GM18517 (cell line): ENCODE measurements around the gene CCDC7.
"Not testable (repeated sequence)": the region's sequence is repeated elsewhere in the genome, so short reads cannot be mapped to it uniquely, and the experiment has no call there.

ENCODE experiments used
- ATAC-seq: cut with Tn5 transposase; IDR thresholded peaks from one replicate; pipeline ENCODE4 v1.9.1; 2021; ENCODE audit warnings: mild to moderate bottlenecking, moderate library complexity; ENCODE audit not compliant: unreplicated experiment

Gene CCDC7

GRCh38 chr10:32865170-32865569, 419.2 kb downstream of the CCDC7 start:
- no peak for ATAC-seq

GRCh38 chr10:32877915-32878314, 432.0 kb downstream of the CCDC7 start:
- no peak for ATAC-seq

GRCh38 chr10:32878646-32879045, 432.7 kb downstream of the CCDC7 start:
- no peak for ATAC-seq

DNA sequence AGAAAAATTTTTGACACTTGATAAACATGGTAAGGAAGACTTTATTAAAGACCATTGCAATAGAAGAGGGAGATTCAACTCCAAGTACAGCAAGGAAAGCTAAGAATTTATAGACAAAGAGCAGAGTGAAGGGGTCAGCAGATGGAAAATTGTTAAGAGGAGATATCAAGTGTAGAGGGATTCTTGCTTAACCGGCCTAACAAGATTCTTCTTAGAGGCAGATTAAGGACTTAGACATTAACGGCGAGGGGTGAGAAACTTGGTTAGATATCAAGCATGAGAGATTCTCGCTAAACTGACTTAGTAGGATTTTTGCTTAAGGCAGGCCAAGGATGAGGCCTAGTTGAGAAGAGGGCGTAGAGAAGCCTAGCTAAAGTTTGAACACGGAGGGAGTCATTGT, 436.1 kb downstream of the CCDC7 start:
- no peak for ATAC-seq

DNA sequence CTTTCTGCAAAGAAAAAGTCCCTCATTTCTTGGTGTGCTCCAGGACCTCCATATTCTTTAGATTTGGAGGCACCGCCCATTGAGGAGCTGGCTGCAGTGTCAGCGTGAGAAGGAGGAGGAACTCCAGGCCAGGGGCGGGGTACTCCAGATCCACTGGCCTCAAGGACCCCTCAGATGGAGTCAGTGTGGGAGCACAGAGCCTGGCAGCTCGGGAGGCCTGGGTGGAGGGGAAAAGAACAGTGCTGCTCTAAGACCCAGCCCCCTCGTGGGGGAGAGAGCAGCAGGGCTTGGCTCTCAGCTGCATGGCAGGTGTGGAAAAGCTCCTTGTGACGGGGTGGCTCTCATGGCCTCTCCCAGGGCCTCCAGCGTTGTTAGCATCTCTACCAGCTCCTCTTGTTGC, 441.5 kb downstream of the CCDC7 start:
- ATAC-seq: no peak

GRCh38 chr10:32888161-32888927, 442.4 kb downstream of the CCDC7 start:
- ATAC-seq: no peak

DNA sequence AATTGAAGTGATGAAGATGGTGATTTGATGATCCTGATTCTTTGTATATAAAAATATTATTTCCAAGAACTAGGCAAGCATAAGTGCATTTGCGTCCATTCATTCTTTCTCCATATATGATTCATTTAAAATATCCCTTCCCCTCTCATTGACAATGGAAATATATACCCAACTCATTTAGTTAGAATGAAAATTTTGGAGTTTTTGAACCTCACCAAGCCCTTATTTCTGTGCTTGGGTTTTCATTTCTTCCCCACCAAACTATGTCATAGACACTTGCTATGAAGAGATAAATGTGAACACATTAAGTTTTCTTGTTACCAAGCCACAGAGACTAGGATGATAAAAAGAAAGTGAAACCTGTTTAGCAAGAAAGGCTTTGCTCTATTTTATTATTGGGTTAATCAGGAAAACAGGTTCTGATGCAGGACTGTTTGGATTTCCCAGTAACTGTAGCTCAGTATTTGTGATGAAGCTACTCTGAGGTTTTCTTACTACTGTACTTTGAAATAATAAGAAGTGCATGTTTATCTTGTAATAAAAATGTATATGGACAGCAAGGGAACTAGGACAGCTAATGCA, 443.8 kb downstream of the CCDC7 start:
- no peak for ATAC-seq

DNA sequence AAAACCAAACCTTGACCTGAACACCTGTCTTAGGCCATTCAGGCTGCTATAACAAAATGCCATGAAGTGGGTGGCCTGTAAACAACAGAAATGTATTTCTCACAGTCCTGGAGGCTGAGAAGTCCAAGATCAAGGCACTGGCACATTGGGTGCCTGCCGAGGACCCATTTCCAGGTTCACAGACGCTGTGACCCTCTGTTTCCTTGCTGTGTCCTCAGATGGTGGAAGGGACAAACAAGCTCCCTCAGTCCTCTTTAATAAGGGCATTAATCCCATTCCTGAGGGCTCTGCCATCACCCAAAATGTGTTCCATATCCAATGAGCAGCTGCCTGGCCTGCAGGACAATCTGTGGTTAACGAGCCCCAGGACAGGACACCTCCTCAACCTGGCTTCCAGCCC, 444.5 kb downstream of the CCDC7 start:
- no peak for ATAC-seq

- ATAC-seq: no peak
Measured at GRCh38 chr10:32891261-32891660, 445.3 kb downstream of the CCDC7 start.

DNA sequence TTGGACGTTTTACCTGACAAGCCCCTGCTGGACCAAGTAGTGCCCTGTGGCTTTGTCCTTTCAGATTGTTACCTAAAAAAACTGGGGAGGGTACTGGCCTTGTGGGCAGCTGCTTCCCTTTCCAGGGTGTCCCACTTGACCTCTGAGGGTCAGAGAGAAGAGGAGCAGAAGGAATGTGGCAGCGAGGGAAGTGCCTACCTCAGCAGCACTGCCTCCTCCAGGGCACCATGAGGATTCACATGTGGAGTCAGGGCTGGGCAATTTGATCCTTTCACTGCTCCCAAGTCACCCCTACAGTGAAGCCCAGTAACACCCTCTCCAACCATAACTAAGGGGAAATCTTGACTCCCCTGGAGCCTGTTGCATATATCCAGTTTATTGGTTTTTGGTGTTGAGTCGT, 447.5 kb downstream of the CCDC7 start:
- ATAC-seq: no peak

DNA sequence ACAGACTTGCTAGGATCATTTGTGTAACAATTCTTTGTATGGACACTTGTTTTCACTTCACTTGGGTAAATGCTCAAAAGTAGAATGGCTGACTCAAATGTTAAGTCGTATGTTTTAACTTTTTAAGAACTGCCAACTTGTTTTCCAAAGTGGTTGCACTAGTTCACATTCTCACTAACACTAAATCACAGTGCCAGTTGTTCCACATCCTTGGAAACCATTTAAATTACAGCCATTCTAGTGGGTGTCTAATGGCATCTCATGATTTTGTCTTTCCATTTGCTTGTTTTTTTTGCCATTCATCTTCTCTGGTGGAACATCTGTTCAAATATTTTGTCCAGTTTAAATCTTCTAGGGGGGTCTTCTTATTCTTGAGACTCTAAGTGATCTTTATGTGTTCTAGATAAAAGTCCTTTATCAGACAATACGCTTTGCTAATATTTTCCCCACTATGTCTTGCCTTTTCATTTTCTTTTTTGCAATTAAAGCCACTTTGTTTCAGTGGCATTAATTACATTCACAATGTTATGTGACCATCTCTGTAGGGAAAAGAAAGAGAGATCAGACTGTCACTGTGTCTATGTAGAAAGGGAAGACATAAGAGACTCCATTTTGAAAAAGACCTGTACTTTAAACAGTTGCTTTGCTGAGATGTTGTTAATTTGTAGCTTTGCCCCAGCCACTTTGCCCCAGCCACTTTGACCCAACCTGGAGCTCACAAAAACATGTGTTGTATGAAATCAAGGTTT, 448.1 kb downstream of the CCDC7 start:
- no peak for ATAC-seq

DNA sequence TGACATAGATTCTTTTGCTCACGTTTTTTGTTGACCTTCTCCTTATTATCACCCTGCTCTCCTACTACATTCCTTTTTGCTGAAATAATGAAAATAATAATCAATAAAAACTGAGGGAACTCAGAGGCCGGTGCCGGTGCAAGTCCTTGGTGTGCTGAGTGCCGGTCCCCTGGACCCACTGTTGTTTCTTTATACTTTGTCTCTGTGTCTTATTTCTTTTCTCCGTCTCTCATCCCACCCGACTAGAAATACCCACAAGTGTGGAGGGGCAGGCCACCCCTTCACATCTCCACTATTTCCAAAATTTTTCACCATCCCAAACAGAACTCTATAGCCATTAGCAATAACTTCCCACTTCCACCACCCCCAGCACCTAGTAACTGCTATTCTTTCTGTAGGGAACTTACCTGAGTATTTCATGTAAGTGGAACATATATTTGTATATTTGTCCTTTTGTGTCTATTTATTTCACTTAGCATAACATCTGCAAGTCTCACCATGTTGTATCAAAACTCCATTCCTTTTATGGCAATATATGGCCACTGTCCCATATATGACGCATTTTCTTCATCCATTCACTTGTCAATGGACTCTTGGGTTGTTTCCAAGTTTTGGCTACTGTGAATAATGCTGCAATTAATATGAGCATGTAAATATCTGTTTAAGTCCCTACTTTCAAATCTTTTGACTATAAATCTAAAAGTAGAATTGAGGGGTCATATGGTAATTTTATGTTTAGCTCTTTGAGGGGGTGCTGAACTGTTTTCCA, 449.4 kb downstream of the CCDC7 start:
- not testable (repeated sequence) for ATAC-seq

GRCh38 chr10:32901815-32902214, 455.9 kb downstream of the CCDC7 start:
- ATAC-seq: no peak

- ATAC-seq: no peak
Measured at GRCh38 chr10:32905466-32905865, 459.5 kb downstream of the CCDC7 start.

DNA sequence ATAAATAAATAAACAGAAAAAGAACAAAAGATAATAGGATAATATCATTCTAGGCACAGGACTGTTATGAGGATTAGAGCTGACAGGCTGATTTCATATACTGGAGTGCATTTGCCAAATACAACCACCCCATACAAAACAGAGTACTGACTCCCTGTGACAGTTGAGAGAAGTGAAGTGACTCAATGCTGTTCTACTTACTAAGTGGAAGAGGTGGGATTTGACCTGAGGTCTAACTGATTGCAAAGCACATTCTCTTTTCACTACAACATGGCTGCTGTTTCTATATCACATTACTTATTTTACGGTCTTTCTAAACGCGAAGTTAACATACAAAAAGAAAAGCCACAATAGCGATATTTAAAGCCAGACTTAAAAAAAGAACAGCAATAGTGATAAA, 460.7 kb downstream of the CCDC7 start:
- no peak for ATAC-seq

- ATAC-seq: no peak
Measured at GRCh38 chr10:32909456-32909855, 463.5 kb downstream of the CCDC7 start.

DNA sequence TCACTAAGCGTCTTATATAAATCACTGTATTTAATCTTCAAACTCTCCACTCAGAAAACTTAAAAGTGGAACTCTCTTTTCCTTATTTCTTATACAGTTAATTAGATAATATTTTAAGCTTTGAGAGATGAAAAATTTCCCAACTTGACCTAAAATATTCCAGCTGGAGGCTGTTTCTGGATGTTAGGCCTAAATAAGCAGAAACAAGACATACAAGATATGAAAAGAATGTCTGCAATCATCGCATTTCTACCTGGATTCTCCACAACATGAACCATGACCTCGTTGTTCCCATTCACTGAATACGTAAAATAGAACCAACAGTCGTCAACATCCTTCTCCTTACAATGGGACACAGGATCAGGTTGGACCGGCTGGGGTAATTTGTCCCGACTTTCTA, 464.0 kb downstream of the CCDC7 start:
- not testable (repeated sequence) for ATAC-seq

DNA sequence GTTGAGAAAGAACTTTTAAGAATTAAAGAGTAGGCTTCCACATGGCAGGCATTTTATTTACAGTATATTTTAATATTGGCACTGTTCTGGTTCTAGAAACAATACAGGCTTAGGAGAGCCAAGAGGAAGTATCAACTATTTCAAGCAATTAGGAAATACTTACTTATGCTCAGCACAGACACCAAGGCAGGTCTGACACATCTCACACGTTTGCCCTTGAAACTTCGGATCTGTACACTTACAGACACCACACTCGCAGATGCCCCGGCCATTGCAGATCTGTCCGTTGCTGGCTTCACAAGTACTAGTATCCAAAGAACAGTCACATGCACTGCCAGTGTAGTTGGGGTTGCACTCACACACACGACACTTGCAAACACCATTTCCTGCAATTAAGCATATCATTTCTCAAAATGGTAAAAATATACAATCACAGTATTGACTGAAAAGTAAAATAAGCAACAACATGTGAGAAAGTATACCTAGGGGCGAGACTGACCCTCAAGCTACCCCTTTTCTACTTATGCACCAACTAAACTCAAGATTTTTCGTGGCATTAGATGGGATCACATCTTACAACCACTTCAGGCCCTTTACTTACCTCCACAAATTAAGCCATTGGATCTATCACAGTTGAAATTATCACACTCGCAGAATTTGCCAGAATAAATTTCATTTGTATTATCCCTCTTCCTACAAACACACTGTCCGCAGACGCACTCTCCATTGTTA, 465.5 kb downstream of the CCDC7 start:
- no peak for ATAC-seq

GRCh38 chr10:32917817-32918216, 471.9 kb downstream of the CCDC7 start:
- ATAC-seq: not testable (repeated sequence)

DNA sequence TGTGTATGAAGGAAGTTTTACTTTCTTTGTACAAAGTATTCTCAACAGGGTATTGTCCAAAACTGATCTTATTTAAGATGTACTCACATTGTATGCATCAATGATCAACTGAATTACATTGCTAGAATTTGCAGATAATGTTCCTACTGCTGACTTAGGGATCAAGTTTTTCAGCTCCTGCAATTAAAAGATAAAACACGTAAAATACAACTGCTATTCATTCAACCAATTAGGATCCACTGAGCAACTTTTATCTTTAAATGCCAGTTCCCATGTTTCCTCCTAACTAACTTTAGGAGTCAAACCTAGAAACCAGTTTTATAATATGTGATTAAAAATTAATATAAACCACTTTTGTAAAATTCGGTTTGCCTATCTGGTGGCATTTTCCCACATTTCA, 476.2 kb downstream of the CCDC7 start:
- ATAC-seq: no peak

- ATAC-seq: no peak
Measured at GRCh38 chr10:32923134-32923533, 477.2 kb downstream of the CCDC7 start.
